ENCODE measurements around the gene ZNF497. TPM values are rescaled to one million over a fixed set of nuclear protein-coding genes. Genes with fewer than 3 reads are reported as not detected.

Gene ZNF497
- total and polyA plus RNA-seq, 2 of the 13 experiments (the other 11 are each of a cell fraction or from before 2014, with no cell fraction given) = 1.5 to 1.9 TPM

DNA sequence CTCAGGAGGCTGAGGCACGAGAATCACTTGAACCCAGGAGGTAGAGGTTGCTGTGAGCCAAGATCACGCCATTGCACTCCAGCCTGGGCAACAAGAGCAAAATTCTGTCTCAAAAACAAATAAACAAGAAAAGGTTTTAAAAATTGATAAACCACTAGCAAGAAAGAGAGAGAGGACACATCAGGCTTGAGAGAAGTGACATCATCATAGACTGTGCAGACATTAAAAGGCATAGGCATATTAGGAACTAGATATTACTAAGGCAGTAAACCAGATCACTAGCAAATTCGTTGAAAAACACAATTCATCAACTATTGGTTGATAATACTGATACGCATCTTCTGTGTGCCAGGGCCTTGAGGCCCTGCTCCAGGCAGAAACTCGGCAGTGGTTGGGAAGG is 17.0 kb downstream of the ZNF497 start:
- no peak for ATAC-seq
- H3K79me2 ChIP-seq (ENCODE audit: insufficient read depth, low read length) = no peaks in the 10 kb centered on the region
- POLR2A ChIA-PET = interaction anchor here (0.9 kb wide), 1 partner anchor 8 kb away, joined by 3 read pairs; no protein-coding TSS in a partner anchor
- TF ChIP-seq KLF12 (CRISPR knock-in tag; IDR thresholded peaks at IDR 0.05; ENCODE audit: borderline replicate concordance) (no peak), ZNF552 (CRISPR knock-in tag; IDR thresholded peaks at IDR 0.05; ENCODE audit: borderline replicate concordance) (no peak), FOXK1 (CRISPR knock-in tag; IDR thresholded peaks at IDR 0.05; ENCODE audit: borderline replicate concordance, low read depth) (no peak), CEBPG (CRISPR knock-in tag; IDR thresholded peaks at IDR 0.05) (no peak), ZBED4 (CRISPR knock-in tag; IDR thresholded peaks at IDR 0.05; ENCODE audit: borderline replicate concordance) (no peak), CBX5 (CRISPR knock-in tag; IDR thresholded peaks at IDR 0.05; ENCODE audit: borderline replicate concordance) (no peak), TP53 (CRISPR knock-in tag; conservative IDR thresholded peaks at IDR 0.05) (no peak), ETV5 (CRISPR knock-in tag; IDR thresholded peaks at IDR 0.05; ENCODE audit: borderline replicate concordance) (no peak), EEA1 (CRISPR knock-in tag; IDR thresholded peaks at IDR 0.05; ENCODE audit: borderline replicate concordance) (no peak), NR2F2 (IDR thresholded peaks at IDR 0.05; ENCODE audit: borderline replicate concordance, low read depth) (no peak), ZNF292 (CRISPR knock-in tag; IDR thresholded peaks at IDR 0.05; ENCODE audit: borderline replicate concordance, low read depth) (no peak), NBN (conservative IDR thresholded peaks at IDR 0.05) (no peak), MLLT10 (CRISPR knock-in tag; IDR thresholded peaks at IDR 0.05) (no peak), ZNF484 (CRISPR knock-in tag; IDR thresholded peaks at IDR 0.05; ENCODE audit: borderline replicate concordance, low read depth) (no peak)
- TF ChIP-seq, protein P1, sequence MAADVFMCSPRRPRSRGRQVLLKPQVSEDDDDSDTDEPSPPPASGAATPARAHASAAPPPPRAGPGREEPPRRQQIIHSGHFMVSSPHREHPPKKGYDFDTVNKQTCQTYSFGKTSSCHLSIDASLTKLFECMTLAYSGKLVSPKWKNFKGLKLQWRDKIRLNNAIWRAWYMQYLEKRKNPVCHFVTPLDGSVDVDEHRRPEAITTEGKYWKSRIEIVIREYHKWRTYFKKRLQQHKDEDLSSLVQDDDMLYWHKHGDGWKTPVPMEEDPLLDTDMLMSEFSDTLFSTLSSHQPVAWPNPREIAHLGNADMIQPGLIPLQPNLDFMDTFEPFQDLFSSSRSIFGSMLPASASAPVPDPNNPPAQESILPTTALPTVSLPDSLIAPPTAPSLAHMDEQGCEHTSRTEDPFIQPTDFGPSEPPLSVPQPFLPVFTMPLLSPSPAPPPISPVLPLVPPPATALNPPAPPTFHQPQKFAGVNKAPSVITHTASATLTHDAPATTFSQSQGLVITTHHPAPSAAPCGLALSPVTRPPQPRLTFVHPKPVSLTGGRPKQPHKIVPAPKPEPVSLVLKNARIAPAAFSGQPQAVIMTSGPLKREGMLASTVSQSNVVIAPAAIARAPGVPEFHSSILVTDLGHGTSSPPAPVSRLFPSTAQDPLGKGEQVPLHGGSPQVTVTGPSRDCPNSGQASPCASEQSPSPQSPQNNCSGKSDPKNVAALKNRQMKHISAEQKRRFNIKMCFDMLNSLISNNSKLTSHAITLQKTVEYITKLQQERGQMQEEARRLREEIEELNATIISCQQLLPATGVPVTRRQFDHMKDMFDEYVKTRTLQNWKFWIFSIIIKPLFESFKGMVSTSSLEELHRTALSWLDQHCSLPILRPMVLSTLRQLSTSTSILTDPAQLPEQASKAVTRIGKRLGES (CRISPR knock-in tag; IDR thresholded peaks at IDR 0.05; ENCODE audit: borderline replicate concordance) = no peak
- TF ChIP-seq, protein P2, sequence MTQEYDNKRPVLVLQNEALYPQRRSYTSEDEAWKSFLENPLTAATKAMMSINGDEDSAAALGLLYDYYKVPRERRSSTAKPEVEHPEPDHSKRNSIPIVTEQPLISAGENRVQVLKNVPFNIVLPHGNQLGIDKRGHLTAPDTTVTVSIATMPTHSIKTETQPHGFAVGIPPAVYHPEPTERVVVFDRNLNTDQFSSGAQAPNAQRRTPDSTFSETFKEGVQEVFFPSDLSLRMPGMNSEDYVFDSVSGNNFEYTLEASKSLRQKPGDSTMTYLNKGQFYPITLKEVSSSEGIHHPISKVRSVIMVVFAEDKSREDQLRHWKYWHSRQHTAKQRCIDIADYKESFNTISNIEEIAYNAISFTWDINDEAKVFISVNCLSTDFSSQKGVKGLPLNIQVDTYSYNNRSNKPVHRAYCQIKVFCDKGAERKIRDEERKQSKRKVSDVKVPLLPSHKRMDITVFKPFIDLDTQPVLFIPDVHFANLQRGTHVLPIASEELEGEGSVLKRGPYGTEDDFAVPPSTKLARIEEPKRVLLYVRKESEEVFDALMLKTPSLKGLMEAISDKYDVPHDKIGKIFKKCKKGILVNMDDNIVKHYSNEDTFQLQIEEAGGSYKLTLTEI (CRISPR knock-in tag; conservative IDR thresholded peaks at IDR 0.05) = no peak

More for the DNA sequence above, 17.0 kb downstream of the ZNF497 start:
- in situ Hi-C loops (cut with HindIII; ENCODE audit: extremely low pct_ligation_motif_present, low pct_unique_long_range_greater_than_20kb) (no loop called here), intact Hi-C loops (cut with micrococcal nuclease; ENCODE audit: unreplicated experiment) (no loop called here)
- Histone ChIP-seq H3K4me2 (ENCODE audit: low read depth, low read length) (no peak overlapping the region), H3K4me1 (ENCODE audit: insufficient read depth, low read length) (peaks cover 20% of the 10 kb centered on the region; the same call in 1 of the 2 replicates), H3K4me3 (replicated peaks in 1 of 3; ENCODE audit: insufficient read depth in 1 of 3, low read depth in 2 of 3, low read length in 3 of 3) (no peak overlapping the region), H3K27me3 (ENCODE audit: control insufficient read depth in 1 of 2, insufficient read depth in 2 of 2, low read length in 2 of 2) (no peaks in the 10 kb centered on the region), H4K20me1 (ENCODE audit: insufficient read depth, low read length) (no peaks in the 10 kb centered on the region), H3K9me3 (ENCODE audit: low read length) (no peaks in the 10 kb centered on the region), H3K9ac (ENCODE audit: insufficient read depth, low read depth, low read length) (no peak overlapping the region), H3K27ac (ENCODE audit: extremely low read length, insufficient read depth, low read length) (no peak overlapping the region), H2AFZ (ENCODE audit: low read length) (no peak overlapping the region), H3K36me3 (replicated peaks in 1 of 2; ENCODE audit: control insufficient read depth in 1 of 2, insufficient read depth in 2 of 2, low read length in 2 of 2) (no peaks in the 10 kb centered on the region)
- 71% methylated on average over 5 of the region's 5 CpGs for WGBS (ENCODE audit: low lambda C conversion rate)
- CTCF ChIA-PET (ENCODE audit: low intra/inter-chr PET ratio, low total read pairs) = no interaction called here
- no peak for FAIRE-seq
- no peak for DNase-seq (ENCODE audit: low spot score)
- BruUV-seq (replicated peaks) = no TSS peak
